Gastrocnemius medialis (tissue), 4 donors: ENCODE data around the gene SELENOK. TPM values are rescaled to one million over a fixed set of nuclear protein-coding genes. Genes with fewer than 3 reads are reported as not detected.
A peak's percentile ranks its signal among the peaks of the same experiment; 100 is the strongest.

Experiments
- ATAC-seq, 2 donors: fragments of 150-250 bp; one replicate each; pipeline ENCODE4 v1.9.1; 2016
- DNase-seq, 2 donors: peaks; one replicate each; pipeline ENCODE4 v3.0.0-alpha.2; 2019
- H3K27ac ChIP-seq, 4 donors: fragments of 200-600 bp; sonication (generic); 1 replicate in 1 of 4; 2 replicates in 3 of 4; pipeline ENCODE4 v1.5.1; 2016 to 2018; ENCODE audit warnings: mild to moderate bottlenecking in 2 of 4, moderate library complexity in 1 of 4
- H3K27me3 ChIP-seq, 3 donors: fragments of 200-600 bp; sonication (generic) in 2 of 3; 1 replicate in 1 of 3; 2 replicates in 2 of 3; pipeline versions ENCODE4 v1.5.1 to v1.6.0; 2016 to 2019; ENCODE audit warnings: mild to moderate bottlenecking in 1 of 3, moderate library complexity in 1 of 3
- H3K36me3 ChIP-seq, 2 donors: fragments of 200-600 bp; sonication (generic) in 1 of 2; one replicate each; pipeline ENCODE4 v1.5.1; 2017 to 2018
- H3K4me1 ChIP-seq, 2 donors: fragments of 200-600 bp; sonication (generic) in 1 of 2; one replicate each; pipeline ENCODE4 v1.5.1; 2016 to 2017; ENCODE audit warnings: mild to moderate bottlenecking in 2 of 2
- H3K4me3 ChIP-seq, 4 donors: fragments of 200-600 bp; sonication (generic) in 3 of 4; 1 replicate in 1 of 4; 2 replicates in 3 of 4; pipeline ENCODE4 v1.5.1; 2016 to 2019; ENCODE audit warnings: mild to moderate bottlenecking in 2 of 4
- H3K9me3 ChIP-seq, 3 donors: fragments of 200-600 bp; sonication (generic) in 2 of 3; 1 replicate in 1 of 3; 2 replicates in 2 of 3; pipeline ENCODE4 v1.5.1; 2016 to 2019
- CTCF ChIP-seq, 5 experiments: fragments of 450-650 bp in 3 of 5; fragments of 200-600 bp in 2 of 5; sonication (generic) in 2 of 5; IDR thresholded peaks in 4 of 5; conservative IDR thresholded peaks in 1 of 5; 1 replicate in 4 of 5; 2 replicates in 1 of 5; pipeline ENCODE4 v1.5.1; 2016 to 2019; ENCODE audit warnings: antibody characterized with exemption in 5 of 5, mild to moderate bottlenecking in 3 of 5, moderate library complexity in 3 of 5
- POLR2A ChIP-seq, 2 donors: fragments of 450-650 bp; IDR thresholded peaks; one replicate each; pipeline ENCODE4 v1.6.1; 2017; ENCODE audit warnings: antibody characterized with exemption in 2 of 2, mild to moderate bottlenecking in 2 of 2, moderate library complexity in 2 of 2
- in situ Hi-C, 4 donors: fragments of 200-750 bp; cut with MboI; loops; one replicate each; pipeline versions ENCODE4 v1.15.0 to v1.8.0; 2017; ENCODE audit warnings: low sequenced_read_pairs in 4 of 4
- intact Hi-C: fragments of 100-400 bp; cut with DNase I; formaldehyde crosslinking; loops from one replicate; pipeline ENCODE4 v1.15.1; 2023; ENCODE audit warnings: low total_unique reads
- total RNA-seq, 4 donors: library from RNA; depleted of rRNA; stranded (reverse); fragments of >200 nt; gene quantifications; one replicate each; pipeline versions ENCODE4 v1.1.0 to v1.2.3, GENCODE V29; 2016

Gene SELENOK
- total RNA-seq, 4 donors from 2014 or later = 73.1 to 95.4 (median 80.8) TPM

GRCh38 chr3:53846851-53847155 lies 44.9 kb downstream of the SELENOK start:
- H3K4me3 ChIP-seq = peak overlapping the region; percentile 67 to 82 (median 74)
- peaks cover 0 to 5% of the 10 kb centered on the region in 2 donors for H3K4me1 ChIP-seq
- DNase-seq (no peak), ATAC-seq (no peak)
- in situ Hi-C loops (no loop called here), intact Hi-C loops (loop anchor here (2.0 kb wide), 1 partner anchor 44 kb away; the partner anchor contains the start of gene SELENOK)
- no peaks in the 10 kb centered on the region for H3K36me3 ChIP-seq
- peak overlapping the region in 1 of 4 donors; percentile 74 for H3K27ac ChIP-seq
- no peaks in the 10 kb centered on the region for H3K9me3 ChIP-seq
- H3K27me3 ChIP-seq = no peaks in the 10 kb centered on the region
- TF ChIP-seq POLR2A (IDR thresholded peaks at IDR 0.05) (no peak), CTCF (IDR thresholded peaks at IDR 0.05 in 4 of 5, conservative IDR thresholded peaks at IDR 0.05 in 1 of 5) (no peak)

DNA sequence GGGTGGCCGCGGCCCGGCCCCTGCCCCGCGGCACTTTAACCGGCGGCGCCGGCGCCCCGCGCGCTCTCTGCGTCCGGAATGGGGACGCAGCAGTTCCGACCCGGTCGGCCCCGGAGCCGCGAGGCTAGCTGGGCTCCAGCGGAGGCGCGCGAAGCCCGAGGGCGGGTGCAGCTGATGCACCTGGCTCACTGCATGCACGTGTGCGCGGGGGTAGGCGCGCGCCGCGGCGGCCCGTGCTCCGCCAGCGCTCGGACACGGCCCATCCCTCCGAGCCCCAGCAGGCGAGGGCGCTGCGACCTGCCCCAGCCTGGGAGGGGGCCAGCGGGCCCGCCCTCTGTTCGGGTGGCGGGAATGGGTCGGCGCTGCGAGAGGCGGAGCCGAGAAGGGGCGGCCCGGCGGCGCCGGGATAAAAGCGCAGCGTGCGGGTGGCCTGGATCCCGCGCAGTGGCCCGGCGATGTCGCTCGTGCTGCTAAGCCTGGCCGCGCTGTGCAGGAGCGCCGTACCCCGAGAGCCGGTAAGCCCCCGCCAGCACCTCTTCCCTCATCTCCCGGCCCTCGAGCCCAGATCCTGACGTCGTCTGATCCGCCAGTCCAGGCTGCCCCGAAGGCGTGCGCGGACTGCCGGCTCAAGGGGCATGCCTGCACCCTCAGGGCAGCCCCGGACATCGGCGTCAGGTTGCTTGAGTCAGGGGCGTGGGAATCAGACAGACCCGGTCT lies 45.4 kb downstream of the SELENOK start, which contains the start of the genes CHDH and IL17RB:
Gene CHDH (minus strand): TSS at position 286 of the 717 bp plus-strand sequence. CDS start 22,411 bp downstream, outside the sequence.
Gene IL17RB (plus strand): TSS at position 435 of the 717 bp plus-strand sequence. CDS start 21 bp downstream, at position 456.
- intact Hi-C loops = loop anchor here (2.0 kb wide), 1 partner anchor 45 kb away; the partner anchor contains the start of gene SELENOK
- Histone ChIP-seq H3K36me3 (no peaks in the 10 kb centered on the region), H3K9me3 (no peaks in the 10 kb centered on the region), H3K27me3 (no peaks in the 10 kb centered on the region), H3K27ac (peak within 1 kb of the TSS; percentile 74 to 88 (median 86)), H3K4me3 (peak within 1 kb of the TSS; percentile 67 to 82 (median 74)), H3K4me1 (peaks cover 0 to 5% of the 10 kb centered on the region in 2 donors)
- TF ChIP-seq CTCF (IDR thresholded peaks at IDR 0.05 in 4 of 5, conservative IDR thresholded peaks at IDR 0.05 in 1 of 5) = peak in 1 of 5 experiments; percentile 13
- peak in 1 of 2 donors; percentile 42 for TF ChIP-seq POLR2A (IDR thresholded peaks at IDR 0.05)
- DNase-seq = peak; percentile 36 to 55
- in situ Hi-C loops = no loop called here
- peak; percentile 75 to 80 for ATAC-seq

DNA sequence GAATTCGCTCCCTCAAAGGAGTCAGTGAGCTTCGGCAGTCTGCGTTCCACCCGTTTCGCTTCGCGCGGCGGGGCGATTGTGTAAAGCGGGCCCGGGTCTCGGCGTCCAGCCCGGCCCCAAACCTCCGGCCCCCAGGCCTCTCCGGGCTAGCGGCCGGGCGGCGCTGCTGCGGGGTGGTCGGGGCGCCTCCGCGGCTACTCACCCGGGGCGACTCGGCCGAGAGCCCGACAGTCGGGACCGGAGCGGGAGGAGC lies 45.9 kb downstream of the SELENOK start:
- in situ Hi-C loops (no loop called here), intact Hi-C loops (loop anchor here (2.0 kb wide), 2 partner anchors 37 to 45 kb away; partner anchors contain the start of genes ACTR8 and SELENOK)
- Histone ChIP-seq H3K36me3 (no peaks in the 10 kb centered on the region), H3K27ac (peak overlapping the region; percentile 74 to 88 (median 86)), H3K4me3 (peak overlapping the region; percentile 67 to 82 (median 74)), H3K27me3 (no peaks in the 10 kb centered on the region), H3K4me1 (peaks cover 0 to 5% of the 10 kb centered on the region in 2 donors), H3K9me3 (no peaks in the 10 kb centered on the region)
- no peak for TF ChIP-seq CTCF (IDR thresholded peaks at IDR 0.05 in 4 of 5, conservative IDR thresholded peaks at IDR 0.05 in 1 of 5)
- peak in 1 of 2 donors; percentile 15 for TF ChIP-seq POLR2A (IDR thresholded peaks at IDR 0.05)
- peak in 1 of 2 donors; percentile 23 for ATAC-seq
- DNase-seq = no peak

GRCh38 chr3:53845103-53845880 lies 46.4 kb downstream of the SELENOK start:
- H3K27me3 ChIP-seq = no peaks in the 10 kb centered on the region
- TF ChIP-seq POLR2A (IDR thresholded peaks at IDR 0.05) (peak in 1 of 2 donors; percentile 44), CTCF (IDR thresholded peaks at IDR 0.05 in 4 of 5, conservative IDR thresholded peaks at IDR 0.05 in 1 of 5) (peak in 3 of 5 experiments; percentile 3 to 50 (median 39))
- intact Hi-C loops = loop anchor here (2.0 kb wide), 1 partner anchor 38 kb away; the partner anchor contains the start of gene ACTR8
- ATAC-seq = peak; percentile 88 to 89
- peak overlapping the region; percentile 67 to 82 (median 74) for H3K4me3 ChIP-seq
- no peaks in the 10 kb centered on the region for H3K36me3 ChIP-seq
- peak overlapping the region; percentile 74 to 88 (median 86) for H3K27ac ChIP-seq
- DNase-seq = peak; percentile 51 to 70
- in situ Hi-C loops = no loop called here
- H3K9me3 ChIP-seq = no peaks in the 10 kb centered on the region
- H3K4me1 ChIP-seq = peaks cover 0 to 5% of the 10 kb centered on the region in 2 donors
